GM19023 (cell line): ENCODE results near the gene CSN3.
"Not testable (repeated sequence)": the region's sequence is repeated elsewhere in the genome, so short reads cannot be mapped to it uniquely, and the experiment has no call there.

Source experiments
- ATAC-seq: cut with Tn5 transposase; IDR thresholded peaks from one replicate; pipeline ENCODE4 v1.9.1; 2021; ENCODE audit warnings: mild to moderate bottlenecking, moderate library complexity; ENCODE audit not compliant: unreplicated experiment

Gene CSN3, protein sequence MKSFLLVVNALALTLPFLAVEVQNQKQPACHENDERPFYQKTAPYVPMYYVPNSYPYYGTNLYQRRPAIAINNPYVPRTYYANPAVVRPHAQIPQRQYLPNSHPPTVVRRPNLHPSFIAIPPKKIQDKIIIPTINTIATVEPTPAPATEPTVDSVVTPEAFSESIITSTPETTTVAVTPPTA

DNA sequence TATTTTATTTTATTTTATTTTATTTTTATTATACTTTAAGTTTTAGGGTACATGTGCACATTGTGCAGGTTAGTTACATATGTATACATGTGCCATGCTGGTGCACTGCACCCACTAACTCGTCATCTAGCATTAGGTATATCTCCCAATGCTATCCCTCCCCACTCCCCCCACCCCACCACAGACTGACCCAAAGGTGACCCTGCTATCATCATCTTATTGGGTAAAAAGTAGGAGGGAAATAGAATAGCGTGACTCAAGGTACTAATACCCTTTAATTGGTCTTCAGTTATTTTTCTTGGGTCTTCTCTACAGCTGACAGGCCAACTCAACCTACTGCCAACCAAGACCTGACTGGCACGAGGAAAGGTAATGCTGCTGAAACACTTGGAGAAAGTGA is at the start of gene CSN3:
CSN3 (plus strand) TSS at position 301 of the 400 bp plus-strand sequence. CDS start 2,223 bp downstream, outside the sequence.
- not testable (repeated sequence) for ATAC-seq

DNA sequence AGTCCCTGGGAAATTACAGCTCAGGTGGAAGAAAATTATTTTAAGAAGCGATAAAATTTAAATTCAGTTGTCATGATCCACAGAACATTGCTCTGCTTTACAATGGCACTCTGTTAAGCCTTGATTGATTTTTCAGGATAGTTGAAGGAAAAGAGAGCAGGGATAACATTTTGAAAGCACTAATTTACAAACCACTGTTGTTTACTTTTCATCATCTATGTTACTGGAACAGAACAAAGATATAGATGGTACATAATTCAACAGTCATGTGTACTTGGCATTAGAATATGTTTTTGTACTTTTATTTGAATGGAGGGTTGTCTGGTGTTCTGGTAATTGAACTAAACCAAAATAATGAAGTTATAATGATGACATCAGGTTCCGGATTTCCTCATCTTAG is 49.5 kb upstream of the CSN3 start:
- no peak for ATAC-seq

DNA sequence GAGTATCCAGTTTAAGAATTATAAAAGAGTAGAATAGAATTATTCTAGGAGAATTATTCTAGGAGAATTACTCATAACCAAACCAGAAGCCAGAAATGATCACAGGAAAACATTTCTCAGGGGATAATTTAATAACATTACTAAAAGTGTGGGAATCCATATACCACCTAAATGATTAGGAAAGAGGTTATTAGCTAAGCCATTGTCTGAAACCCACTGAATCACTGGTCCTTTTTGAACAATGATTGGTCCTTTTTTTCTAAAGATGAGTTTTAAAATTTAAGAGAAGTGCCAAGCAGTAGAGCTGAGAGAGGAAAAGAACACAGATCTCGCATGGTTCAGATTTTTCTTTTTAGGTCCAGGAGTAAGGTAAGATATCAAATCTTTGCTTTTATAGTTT is 47.0 kb upstream of the CSN3 start, which contains the start of gene ODAM:
ODAM (plus strand) TSS at position 301 of the 400 bp plus-strand sequence. CDS start 819 bp downstream, outside the sequence.
- no peak for ATAC-seq

DNA sequence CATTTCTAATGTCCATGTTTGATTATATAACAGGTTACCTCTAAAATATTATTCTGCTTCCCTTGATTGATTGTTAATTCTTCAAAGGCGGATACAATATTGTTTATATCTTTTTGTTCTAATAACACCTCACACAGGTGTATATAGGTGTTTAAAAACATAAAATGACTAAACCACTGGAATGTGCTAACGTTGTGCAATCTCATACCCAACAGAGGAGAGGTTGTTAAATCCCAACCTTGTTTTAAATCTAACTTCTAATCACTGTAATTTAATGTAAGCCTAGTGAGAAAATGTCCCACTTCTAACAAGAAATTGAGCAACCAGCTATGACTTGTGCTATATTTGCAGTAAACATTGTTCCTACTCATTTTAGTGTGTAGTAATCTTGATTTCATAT is 45.5 kb upstream of the CSN3 start:
- ATAC-seq, result no peak

DNA sequence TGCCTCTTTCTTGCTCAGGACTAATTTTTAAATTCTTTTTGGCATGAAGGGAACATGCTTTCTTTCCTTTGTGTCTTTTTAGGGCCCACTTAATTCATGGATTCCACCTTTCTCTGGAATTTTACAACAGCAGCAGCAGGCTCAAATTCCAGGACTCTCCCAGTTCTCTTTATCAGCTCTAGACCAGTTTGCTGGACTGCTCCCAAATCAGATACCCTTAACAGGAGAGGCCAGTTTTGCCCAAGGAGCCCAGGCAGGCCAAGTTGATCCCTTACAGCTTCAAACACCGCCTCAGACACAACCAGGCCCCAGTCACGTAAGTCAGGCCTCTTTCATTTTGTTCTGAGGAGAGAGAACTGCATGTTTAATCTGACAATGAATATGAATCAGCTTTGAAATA is 44.6 kb upstream of the CSN3 start:
- ATAC-seq, result no peak

DNA sequence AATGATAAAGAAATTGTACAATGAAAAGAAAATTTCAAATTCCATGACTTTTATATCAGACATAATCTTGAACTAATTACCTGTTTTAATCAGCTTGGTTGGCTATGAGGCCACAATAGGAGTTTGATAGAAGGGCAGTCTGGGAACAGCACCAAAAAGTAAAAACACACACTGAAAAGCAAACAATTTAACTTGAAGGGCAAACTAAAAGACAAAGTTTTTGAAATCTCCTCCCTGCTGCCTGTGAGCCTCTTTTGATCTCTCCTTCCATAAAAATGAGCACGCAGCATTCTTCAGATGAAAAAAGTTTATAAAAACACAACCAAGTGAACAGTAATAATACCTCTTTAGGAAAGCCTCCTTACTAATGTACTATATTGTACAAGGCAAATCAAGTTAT is 38.8 kb upstream of the CSN3 start:
- no peak for ATAC-seq

DNA sequence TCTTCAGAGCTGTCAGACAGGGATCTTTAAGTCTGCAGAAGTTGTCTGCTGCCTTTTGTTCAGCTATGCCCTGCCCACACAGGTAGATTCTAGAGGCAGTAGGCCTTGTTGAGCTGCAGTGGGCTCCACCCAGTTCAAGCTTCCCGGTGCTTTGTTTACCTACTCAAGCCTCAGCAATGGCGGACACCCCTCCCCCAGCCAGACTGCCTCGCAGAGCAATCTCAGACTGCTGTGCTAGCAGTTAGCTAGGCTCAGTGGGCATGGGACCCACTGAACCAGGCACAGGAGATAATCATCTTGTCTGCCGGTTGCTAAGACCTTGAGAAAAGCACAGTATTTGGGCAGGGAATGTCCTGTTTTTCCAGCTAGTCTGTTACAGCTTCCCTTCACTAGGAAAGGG is 29.6 kb upstream of the CSN3 start:
- not testable (repeated sequence) for ATAC-seq

DNA sequence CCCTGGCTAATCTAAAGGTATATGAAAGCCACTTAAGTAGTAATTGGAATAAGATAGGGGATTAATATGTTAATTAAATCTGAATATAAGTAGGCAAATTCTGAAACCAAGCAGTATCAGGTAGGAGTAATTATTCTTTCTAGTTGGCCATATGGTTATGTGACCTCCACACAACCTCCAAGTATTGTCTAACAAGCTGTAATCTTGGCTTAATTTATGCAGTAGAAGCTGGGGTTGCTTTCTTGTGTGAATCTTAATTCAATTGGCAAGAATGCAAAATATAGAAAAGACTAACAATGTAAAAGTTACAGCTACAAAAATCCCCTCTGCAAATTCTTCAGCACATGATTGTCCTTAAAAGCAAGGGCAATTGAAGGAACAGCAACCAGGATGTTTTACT is 26.3 kb upstream of the CSN3 start:
- ATAC-seq, result not testable (repeated sequence)

DNA sequence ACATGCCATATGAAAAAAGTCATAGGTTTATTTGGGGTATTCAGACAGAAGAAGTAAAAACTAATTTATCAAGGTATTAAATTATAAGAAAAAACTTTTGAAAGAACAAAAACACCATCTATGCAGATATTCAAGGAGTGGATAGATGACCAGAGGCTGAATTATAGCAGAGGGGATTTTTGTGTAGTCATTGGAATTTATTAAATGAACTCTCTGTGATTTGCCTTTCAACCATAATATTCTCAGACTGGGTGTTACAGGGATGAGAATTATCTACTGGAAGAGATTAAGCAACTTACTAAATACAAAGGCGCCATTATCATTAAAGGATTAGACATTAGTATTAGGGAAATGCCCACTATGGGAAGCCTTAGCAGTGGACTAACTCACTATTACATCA is 25.8 kb upstream of the CSN3 start:
- ATAC-seq, result not testable (repeated sequence)

DNA sequence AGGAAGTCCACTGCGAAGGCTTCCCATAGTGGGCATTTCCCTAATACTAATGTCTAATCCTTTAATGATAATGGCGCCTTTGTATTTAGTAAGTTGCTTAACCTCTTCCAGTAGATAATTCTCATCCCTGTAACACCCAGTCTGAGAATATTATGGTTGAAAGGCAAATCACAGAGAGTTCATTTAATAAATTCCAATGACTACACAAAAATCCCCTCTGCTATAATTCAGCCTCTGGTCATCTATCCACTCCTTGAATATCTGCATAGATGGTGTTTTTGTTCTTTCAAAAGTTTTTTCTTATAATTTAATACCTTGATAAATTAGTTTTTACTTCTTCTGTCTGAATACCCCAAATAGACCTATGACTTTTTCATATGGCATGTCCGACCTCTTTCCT is 21.0 kb upstream of the CSN3 start:
- ATAC-seq, result not testable (repeated sequence)

DNA sequence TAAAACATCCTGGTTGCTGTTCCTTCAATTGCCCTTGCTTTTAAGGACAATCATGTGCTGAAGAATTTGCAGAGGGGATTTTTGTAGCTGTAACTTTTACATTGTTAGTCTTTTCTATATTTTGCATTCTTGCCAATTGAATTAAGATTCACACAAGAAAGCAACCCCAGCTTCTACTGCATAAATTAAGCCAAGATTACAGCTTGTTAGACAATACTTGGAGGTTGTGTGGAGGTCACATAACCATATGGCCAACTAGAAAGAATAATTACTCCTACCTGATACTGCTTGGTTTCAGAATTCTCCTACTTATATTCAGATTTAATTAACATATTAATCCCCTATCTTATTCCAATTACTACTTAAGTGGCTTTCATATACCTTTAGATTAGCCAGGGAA is 20.6 kb upstream of the CSN3 start:
- not testable (repeated sequence) for ATAC-seq

DNA sequence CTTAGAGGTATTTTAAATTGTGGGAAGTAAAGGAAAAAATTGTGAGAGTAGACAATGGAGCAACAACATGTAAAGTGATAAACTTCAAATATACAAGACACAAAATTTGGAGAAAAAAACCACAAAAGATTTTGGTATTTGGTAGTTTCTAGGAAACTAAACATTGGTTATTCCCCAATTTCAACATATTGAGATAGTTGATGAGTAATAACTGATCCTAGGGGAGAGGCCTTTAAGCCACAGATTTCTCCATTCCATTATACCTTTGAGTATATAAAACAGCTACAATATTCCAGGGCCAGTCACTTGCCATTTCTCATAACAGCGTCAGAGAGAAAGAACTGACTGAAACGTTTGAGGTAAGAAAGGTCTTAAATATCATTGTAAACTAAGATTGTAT is 16.6 kb upstream of the CSN3 start, which contains the start of gene FDCSP:
FDCSP (plus strand) TSS at position 301 of the 400 bp plus-strand sequence. CDS start 5,071 bp downstream, outside the sequence.
- no peak for ATAC-seq

DNA sequence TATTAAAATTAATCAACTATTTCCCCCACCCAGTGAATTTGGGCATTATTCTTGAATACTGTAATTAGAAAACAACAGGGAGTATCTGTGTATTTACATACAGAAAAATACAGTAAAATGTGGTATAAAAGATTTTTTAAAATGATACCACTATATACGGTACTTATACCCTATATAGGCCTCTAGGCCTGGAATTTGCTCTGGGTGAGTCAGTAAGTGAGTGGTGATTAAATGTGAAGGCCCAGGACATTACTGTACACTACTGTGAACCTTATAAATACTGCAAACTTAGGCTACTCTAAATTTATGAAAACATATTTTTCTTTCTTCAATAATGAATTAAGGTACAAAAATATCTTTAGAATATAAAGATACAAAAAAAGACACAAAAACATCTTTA is 6.3 kb upstream of the CSN3 start:
- no peak for ATAC-seq

DNA sequence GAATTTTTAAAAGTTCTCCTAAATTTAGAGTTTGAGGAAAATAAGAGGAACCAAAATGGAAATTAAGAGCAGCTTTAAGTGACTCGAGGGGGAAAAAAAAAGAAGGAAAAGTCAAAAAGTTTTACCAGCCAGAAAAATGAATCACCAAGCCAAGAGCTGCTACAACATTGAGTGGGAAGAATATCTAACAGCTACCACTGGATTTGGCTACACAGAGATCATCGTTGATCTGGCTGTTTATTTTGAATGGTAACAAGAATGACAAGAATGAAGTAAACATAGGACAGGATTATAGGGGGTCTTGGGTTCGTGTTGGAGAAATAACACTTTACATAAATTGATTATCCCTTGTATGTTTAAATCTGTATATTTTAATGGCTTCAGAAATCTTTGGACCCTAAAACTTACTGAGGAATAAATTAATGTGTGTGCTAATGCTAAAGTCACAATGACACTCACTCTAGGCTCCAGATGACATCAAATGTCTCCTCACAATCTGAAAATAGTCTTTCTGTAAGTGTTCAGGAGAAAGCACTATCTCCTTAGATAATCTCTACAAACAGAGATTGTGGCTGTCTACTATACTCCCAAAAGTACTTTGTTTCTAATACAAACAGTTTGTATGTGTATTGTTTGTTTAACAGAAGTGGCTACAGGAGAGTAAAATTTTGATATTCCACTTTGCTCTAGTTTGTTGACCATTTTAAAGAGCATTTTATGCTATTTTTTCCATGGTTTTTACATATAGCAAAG is 3.1 kb upstream of the CSN3 start:
- ATAC-seq, result no peak

DNA sequence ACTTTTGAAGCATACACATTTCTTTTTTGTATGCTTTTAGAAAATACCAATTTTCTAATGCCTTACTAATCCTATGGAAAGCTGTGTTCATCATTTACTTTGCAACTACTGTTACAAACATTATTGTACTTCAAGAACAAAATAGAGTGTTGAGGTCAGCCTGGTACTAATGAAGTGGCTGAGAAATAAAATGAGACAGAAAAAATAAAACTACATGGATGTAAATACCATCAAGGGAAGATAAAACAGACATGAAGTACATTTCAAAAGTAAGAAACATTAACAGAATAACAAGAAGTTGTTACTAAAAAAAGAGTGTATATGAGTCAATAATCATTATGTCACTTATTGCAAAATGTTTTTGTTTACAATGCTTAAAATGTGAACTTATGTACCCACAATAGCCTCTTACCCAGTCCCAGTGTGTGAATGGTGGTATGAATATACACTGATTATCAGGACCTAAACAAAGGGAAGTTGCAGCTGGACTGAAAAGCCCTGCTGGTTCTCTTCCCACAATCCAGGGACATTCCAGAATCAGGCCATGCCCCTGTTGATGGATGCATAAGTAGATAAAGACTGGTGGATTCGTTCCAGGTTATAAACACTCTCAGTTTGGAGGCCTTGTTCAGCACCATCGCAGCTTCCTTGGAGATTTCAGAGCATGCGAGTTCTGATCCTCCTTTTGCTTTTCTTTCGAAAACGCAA is 2.4 kb upstream of the CSN3 start:
- ATAC-seq, result no peak

DNA sequence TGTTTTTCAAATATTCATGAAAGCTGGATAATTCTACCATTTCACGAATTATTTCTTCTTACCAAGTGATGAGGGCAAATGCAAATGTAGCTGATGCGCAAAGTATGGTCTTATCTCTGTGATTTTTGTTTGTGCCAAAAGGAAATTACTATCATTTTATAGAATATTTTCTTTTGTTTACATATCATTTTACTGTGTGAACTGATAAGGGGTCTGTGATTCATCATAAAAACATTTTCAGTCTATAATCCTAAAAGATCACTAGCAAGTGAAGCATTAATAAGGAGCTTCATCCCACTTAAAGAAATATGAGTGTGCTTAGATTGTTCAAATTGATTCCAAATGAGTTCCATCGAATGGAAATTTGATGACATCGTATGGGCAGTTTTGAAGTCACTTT is 694 bp downstream of the CSN3 start:
- ATAC-seq, result no peak

DNA sequence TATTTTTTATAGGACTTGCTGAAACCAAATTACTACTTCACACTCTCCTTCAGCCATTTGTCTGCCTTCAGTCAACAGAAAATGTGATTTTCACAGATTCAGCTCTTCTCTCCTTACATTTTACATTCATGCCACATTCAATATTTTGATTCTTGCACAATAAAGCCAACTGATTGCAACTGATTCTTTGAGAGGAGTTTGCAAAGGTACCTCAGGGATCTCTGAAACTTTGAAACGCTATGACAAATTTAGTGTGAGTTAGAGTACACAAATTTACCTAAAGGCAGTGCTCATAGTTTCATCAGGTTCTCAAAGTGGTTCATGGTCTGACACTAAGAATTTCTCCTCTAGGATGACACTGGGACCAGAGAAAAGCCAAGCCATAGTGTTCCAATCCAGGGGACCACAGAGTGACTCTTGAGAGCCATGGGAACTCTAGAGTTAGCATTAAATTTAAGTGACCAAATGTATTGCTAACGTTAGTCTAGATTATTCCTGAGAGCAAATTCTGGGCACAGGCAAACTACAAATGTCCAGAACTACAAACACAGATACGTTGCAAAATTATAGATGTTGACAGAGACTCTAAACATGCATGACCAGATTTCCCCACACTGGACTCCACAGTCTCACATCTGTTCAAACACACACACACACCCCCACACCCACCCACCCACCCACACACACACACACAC is 9.0 kb downstream of the CSN3 start:
- ATAC-seq, result no peak

DNA sequence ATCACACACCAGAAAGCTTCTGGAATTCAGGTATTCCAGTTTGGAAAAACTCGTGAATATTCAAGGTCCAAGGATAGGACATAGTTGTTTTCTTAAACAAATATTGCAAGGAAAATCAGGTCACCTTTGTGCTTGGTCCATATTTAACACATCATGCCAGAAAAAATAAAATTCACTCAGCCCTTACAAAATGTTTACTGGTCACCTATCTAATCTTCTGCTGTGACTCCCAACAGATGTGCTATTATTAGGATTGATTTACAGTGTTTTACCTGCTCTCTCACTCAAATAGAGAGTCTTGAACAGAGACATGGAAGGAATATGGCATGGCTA is 9.5 kb downstream of the CSN3 start:
- no peak for ATAC-seq

DNA sequence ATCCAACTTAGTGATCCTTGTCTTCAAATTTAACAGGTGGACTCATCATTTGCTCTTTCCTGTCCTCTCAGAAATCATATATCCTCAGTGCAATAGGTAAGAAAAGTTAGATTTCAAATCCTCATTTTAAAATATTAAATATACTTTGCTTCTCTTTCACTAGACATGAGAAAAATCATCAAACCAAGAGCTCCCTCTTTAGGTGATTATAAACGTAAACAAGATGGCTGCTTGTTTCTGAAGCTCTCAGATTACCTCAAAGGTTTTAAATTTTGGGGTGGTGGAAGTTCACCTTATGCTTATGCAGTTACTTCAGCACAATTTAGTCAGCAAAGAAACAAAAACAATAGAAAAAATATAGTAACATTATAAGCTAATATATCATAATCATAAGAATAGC is 27.3 kb downstream of the CSN3 start:
- no peak for ATAC-seq

DNA sequence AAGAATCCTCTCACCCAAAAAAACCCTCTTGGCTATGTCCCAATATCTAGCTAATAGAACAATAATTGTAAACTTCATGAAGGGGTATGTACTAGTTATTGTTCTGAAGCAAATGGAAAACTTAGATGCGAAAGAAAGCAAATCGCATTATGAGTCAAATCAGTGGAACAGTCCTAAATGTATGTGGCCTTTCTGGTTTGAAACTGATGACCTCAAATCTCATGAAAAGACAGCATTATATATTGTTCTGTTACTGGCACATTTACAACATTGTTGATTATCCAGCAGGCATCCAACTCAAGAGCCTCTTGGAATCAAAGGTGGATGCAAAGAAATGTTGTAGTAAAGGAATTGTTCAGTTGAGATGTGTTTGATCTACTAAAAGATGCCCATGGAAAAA is 34.7 kb downstream of the CSN3 start:
- ATAC-seq, result no peak

DNA sequence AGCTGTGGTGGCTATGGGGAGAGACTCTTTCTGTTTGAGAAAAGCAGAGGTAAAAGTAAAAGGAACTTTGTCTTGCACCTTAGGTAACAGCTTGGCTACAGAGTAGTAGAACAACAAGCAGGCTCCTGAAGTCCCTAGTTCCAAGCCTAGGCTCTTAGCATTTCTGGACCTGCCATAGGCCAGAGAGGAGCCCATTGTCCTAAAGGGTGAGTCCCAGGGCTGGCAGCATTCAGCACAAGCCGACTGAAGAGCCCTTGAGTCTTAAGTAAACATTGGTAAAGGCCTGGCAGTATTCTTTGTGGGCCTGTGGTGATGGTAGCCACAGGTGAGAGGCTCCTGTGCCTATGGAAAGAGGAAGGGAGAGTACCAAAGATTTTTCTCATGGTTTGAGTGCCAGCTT is 38.2 kb downstream of the CSN3 start:
- no peak for ATAC-seq
